Fibroblast of lung (primary cell): ENCODE measurements around the gene SH2D4B. TPM values are rescaled to one million over a fixed set of nuclear protein-coding genes. Genes with fewer than 3 reads are reported as not detected.

ENCODE experiments used
- DNase-seq, 2 donors: peaks; one replicate each; pipeline versions ENCODE4 v3.0.0 to v3.0.0-alpha.2; 2010; ENCODE audit warnings: low read depth in 2 of 2
- H2AFZ ChIP-seq: 2 replicates; pipeline ENCODE4 v1.5.1; 2012; ENCODE audit warnings: low read length, control low read depth, inconsistent platforms
- H3K27ac ChIP-seq: 2 replicates; pipeline ENCODE4 v1.5.1; 2011; ENCODE audit warnings: low read length, control low read depth; ENCODE audit not compliant: insufficient read depth
- H3K27me3 ChIP-seq: 2 replicates; pipeline ENCODE4 v1.5.1; 2011; ENCODE audit warnings: mild to moderate bottlenecking, low read length; ENCODE audit not compliant: control insufficient read depth, insufficient read depth
- H3K36me3 ChIP-seq: 2 replicates; pipeline ENCODE4 v1.5.1; 2011; ENCODE audit warnings: low read length; ENCODE audit not compliant: control insufficient read depth, insufficient read depth
- H3K4me1 ChIP-seq: 2 replicates; pipeline ENCODE4 v1.5.1; 2011; ENCODE audit warnings: low read length; ENCODE audit not compliant: control insufficient read depth, insufficient read depth; ENCODE audit errors: extremely low read depth
- H3K4me2 ChIP-seq: 2 replicates; pipeline ENCODE4 v1.5.1; 2011; ENCODE audit warnings: low read length, control low read depth; ENCODE audit not compliant: insufficient read depth; ENCODE audit errors: extremely low read depth
- H3K4me3 ChIP-seq, 4 experiments: fragments of 200-600 bp in 1 of 4; sonication (generic) in 1 of 4; replicated peaks in 1 of 4; 2 replicates each; pipeline ENCODE4 v1.5.1; 2011 to 2016; ENCODE audit warnings: low read length in 4 of 4, low read depth in 3 of 4, mild to moderate bottlenecking in 3 of 4, control low read depth in 2 of 4, inconsistent platforms in 1 of 4, mixed read lengths in 1 of 4; ENCODE audit not compliant: insufficient read depth in 1 of 4; ENCODE audit errors: control extremely low read depth in 1 of 4
- H3K79me2 ChIP-seq: 2 replicates; pipeline ENCODE4 v1.5.1; 2012; ENCODE audit warnings: mild to moderate bottlenecking, low read length, inconsistent platforms; ENCODE audit not compliant: control insufficient read depth, insufficient read depth
- H3K9ac ChIP-seq: 2 replicates; pipeline ENCODE4 v1.5.1; 2011; ENCODE audit warnings: mild to moderate bottlenecking, low read length, control low read depth; ENCODE audit not compliant: insufficient read depth
- H3K9me3 ChIP-seq: 2 replicates; pipeline ENCODE4 v1.5.1; 2012; ENCODE audit warnings: low read depth, low read length; ENCODE audit not compliant: control insufficient read depth, insufficient read depth
- H4K20me1 ChIP-seq: 2 replicates; pipeline ENCODE4 v1.5.1; 2011; ENCODE audit warnings: low read length; ENCODE audit not compliant: control insufficient read depth, insufficient read depth; ENCODE audit errors: extremely low read depth
- EZH2 ChIP-seq: IDR thresholded peaks from 2 replicates; pipeline ENCODE4 v1.5.1; 2012; ENCODE audit warnings: low read length, control low read depth, mild to moderate bottlenecking; ENCODE audit errors: missing control alignments
- polyA plus RNA-seq, 2 donors: library from polyadenylated mRNA; depleted of rRNA in 1 of 2; stranded (reverse) in 1 of 2; unstranded in 1 of 2; fragments of >200 nt; gene quantifications; 2 replicates each; pipeline ENCODE4 v1.2.1, GENCODE V29; 2011 to 2012; ENCODE audit warnings: missing spikeins in 1 of 2
- total RNA-seq: library from RNA; depleted of rRNA; stranded (reverse); fragments of >200 nt; gene quantifications from 2 replicates; pipeline ENCODE4 v1.2.1, GENCODE V29; 2014
- TF ChIP-seq, protein P1 (sequence below), 2 donors: IDR thresholded peaks in 1 of 2; conservative IDR thresholded peaks in 1 of 2; 1 replicate in 1 of 2; 2 replicates in 1 of 2; pipeline ENCODE4 v1.5.1; 2011 to 2012; ENCODE audit warnings: low read length in 2 of 2, control low read depth in 1 of 2, inconsistent platforms in 1 of 2, low read depth in 1 of 2, mild to moderate bottlenecking in 1 of 2

SH2D4B gene
- total and polyA plus RNA-seq, 2 donors (not counting 1 experiment from before 2014, with no cell fraction given), result not detected

DNA sequence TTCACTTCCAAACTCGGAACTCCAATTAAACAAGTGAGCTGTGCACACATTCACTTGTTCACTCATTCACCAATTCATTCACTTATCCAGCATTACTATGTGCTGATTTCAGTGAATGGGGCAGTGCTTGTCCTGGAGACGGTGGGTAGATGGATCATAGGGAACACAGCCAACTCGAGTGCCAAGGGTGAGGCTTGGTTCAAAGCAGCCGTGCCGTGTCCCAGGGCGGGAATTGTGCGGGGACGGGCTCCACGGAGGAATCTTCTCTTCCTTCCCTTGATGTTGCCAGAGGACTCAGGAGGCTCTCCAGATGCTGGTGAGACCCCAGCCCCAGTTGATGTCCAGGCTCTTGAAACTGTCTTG is 2.9 kb downstream of the SH2D4B start:
- Histone ChIP-seq H3K27ac (no peak overlapping the region), H3K4me2 (no peak overlapping the region), H3K9ac (no peak overlapping the region), H3K36me3 (no peaks in the 10 kb centered on the region), H3K4me1 (no peaks in the 10 kb centered on the region), H3K79me2 (no peaks in the 10 kb centered on the region), H3K9me3 (no peaks in the 10 kb centered on the region), H3K4me3 (no peak overlapping the region), H4K20me1 (no peaks in the 10 kb centered on the region), H3K27me3 (no peaks in the 10 kb centered on the region), H2AFZ (no peak overlapping the region)
- TF ChIP-seq EZH2, result no peak
- TF ChIP-seq, protein P1, sequence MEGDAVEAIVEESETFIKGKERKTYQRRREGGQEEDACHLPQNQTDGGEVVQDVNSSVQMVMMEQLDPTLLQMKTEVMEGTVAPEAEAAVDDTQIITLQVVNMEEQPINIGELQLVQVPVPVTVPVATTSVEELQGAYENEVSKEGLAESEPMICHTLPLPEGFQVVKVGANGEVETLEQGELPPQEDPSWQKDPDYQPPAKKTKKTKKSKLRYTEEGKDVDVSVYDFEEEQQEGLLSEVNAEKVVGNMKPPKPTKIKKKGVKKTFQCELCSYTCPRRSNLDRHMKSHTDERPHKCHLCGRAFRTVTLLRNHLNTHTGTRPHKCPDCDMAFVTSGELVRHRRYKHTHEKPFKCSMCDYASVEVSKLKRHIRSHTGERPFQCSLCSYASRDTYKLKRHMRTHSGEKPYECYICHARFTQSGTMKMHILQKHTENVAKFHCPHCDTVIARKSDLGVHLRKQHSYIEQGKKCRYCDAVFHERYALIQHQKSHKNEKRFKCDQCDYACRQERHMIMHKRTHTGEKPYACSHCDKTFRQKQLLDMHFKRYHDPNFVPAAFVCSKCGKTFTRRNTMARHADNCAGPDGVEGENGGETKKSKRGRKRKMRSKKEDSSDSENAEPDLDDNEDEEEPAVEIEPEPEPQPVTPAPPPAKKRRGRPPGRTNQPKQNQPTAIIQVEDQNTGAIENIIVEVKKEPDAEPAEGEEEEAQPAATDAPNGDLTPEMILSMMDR (conservative IDR thresholded peaks at IDR 0.05 in 1 of 2, IDR thresholded peaks at IDR 0.05 in 1 of 2; ENCODE audit: low read depth in 1 of 2, low read length in 2 of 2), result no peak
- no peak for DNase-seq

DNA sequence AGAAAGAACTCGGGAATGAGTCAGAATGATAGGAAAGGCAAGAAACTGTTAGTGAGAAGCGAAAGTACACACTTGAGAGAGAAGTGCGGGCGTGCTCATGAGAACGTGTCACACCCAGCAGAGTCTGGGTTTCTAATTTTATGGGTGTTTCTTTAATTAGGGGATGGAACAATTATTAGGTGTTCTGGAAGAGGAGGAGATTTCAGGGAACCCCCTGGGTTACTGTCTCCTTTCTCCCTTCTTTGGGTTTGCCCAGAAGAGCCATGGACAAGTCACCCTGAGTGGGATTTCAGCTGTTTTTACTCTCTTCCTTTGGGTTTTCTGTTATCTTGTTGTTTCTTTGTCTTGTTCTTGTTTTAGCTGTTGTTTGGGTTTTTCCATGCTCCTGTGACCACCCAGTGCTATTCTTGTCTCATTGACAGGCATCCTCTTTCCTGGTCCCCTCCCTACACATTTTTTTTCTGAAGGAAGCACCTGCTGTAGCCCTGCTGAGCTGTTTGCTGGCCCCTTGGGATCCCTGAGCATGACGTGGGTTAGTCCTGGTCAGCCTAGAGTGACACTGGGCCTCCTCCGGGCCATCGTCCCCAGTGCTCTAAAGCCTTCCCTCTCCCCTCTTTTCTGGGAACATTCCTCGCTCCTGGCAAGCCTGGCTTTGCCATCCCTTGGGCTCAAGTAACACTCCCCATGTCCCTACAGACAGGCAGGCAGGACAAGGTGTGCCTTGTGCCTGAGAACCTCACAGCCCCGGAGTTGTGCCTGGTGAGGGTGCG is 3.5 kb downstream of the SH2D4B start:
- H3K36me3 ChIP-seq, result no peaks in the 10 kb centered on the region
- H3K4me2 ChIP-seq, result no peak overlapping the region
- H3K4me3 ChIP-seq, result no peak overlapping the region
- no peak overlapping the region for H3K27ac ChIP-seq
- no peaks in the 10 kb centered on the region for H3K4me1 ChIP-seq
- TF ChIP-seq EZH2, result no peak
- TF ChIP-seq, protein P1 (conservative IDR thresholded peaks at IDR 0.05 in 1 of 2, IDR thresholded peaks at IDR 0.05 in 1 of 2; ENCODE audit: low read depth in 1 of 2, low read length in 2 of 2), result no peak
- no peaks in the 10 kb centered on the region for H4K20me1 ChIP-seq
- no peak for DNase-seq
- H3K79me2 ChIP-seq, result no peaks in the 10 kb centered on the region
- no peaks in the 10 kb centered on the region for H3K27me3 ChIP-seq
- no peak overlapping the region for H3K9ac ChIP-seq
- no peaks in the 10 kb centered on the region for H3K9me3 ChIP-seq
- H2AFZ ChIP-seq, result no peak overlapping the region

DNA sequence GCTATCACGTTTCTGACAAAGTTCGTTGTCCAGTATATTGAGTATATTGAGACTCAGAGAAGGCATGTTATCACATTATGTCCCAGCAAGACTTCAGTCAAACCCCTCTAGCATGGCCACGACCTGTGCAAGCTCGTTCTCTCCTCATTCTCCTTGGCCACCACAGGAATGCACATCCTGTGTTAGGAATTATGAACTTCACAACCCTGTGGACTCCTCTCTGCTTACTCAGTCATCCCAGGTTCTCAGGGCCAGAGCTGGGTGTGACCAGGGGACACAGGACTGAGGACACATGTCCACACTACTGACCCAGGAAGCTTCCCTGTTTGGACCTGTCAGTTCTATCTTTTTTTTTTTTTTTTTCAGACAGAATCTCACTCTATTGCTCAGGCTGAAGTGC is 4.4 kb downstream of the SH2D4B start:
- H3K27ac ChIP-seq, result no peak overlapping the region
- TF ChIP-seq, protein P1 (conservative IDR thresholded peaks at IDR 0.05 in 1 of 2, IDR thresholded peaks at IDR 0.05 in 1 of 2; ENCODE audit: low read depth in 1 of 2, low read length in 2 of 2), result no peak
- no peak for TF ChIP-seq EZH2
- H2AFZ ChIP-seq, result no peak overlapping the region
- no peak overlapping the region for H3K4me3 ChIP-seq
- no peak overlapping the region for H3K9ac ChIP-seq
- no peaks in the 10 kb centered on the region for H3K36me3 ChIP-seq
- H3K4me2 ChIP-seq, result no peak overlapping the region
- no peaks in the 10 kb centered on the region for H3K27me3 ChIP-seq
- H3K9me3 ChIP-seq, result no peaks in the 10 kb centered on the region
- no peaks in the 10 kb centered on the region for H4K20me1 ChIP-seq
- DNase-seq, result peak in 1 of 2 donors; percentile 39
- no peaks in the 10 kb centered on the region for H3K79me2 ChIP-seq
- H3K4me1 ChIP-seq, result no peaks in the 10 kb centered on the region
